ENCODE data around the gene LCAT. TPM values are rescaled to one million over a fixed set of nuclear protein-coding genes. Genes with fewer than 3 reads are reported as not detected.

The LCAT gene
- total and polyA plus RNA-seq, 9 of the 15 experiments (the other 6 are each of a cell fraction or from before 2014, with no cell fraction given): 0.46 to 21.0 (median 5.0) TPM

DNA sequence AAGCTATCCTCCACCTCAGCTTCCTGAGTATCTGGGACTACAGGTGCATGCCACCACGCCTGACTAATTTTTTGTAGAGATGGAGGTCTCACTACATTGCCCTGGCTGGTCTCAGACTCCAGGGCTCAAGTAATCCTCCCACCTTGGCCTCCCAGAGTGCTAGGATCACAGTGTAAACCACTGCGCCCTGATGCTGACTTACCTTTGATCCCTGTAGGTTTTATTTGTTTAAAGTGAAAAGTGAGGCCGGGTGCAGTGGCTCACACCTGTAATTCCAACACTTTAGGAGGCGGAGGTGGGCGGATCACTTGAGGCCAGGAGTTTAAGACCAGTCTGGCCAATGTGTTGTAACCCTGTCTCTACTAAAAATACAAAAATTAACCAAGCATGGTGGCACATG is 42.2 kb downstream of the LCAT start (continued):
- no peak for TF ChIP-seq SRSF1 (IDR thresholded peaks at IDR 0.05; ENCODE audit: low read depth, low read length)
- TF ChIP-seq MTF1 (CRISPR knock-in tag; IDR thresholded peaks at IDR 0.05; ENCODE audit: borderline replicate concordance): no peak
- TF ChIP-seq ZNF3 (CRISPR knock-in tag; IDR thresholded peaks at IDR 0.05): no peak

DNA sequence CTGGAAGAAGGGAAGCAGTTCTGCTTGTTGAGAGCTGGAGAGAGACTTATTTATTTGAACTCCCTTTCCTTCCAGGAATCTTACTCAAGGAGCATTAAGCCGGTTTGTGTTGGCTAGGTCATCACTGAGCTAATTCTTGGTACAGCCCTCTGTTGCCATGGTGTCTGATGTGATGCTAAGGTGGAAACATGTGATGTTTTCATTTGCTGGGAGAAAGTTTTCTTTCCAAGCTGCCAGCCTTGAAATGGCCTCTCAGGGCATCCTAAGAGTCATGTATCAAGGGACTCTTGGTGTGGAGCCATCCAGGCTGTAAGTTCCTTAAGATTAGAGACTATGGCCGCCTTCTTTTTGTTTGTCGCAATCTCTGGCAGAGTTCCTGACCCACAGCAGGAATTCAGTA is 46.7 kb downstream of the LCAT start:
- H3K27ac ChIP-seq (ENCODE audit: extremely low read depth, low read depth, low read length): no peak overlapping the region
- peaks cover 5 to 16% of the 10 kb centered on the region in 2 experiments; a peak in 3 of 5 replicates for H3K4me1 ChIP-seq (replicated peaks in 1 of 2; ENCODE audit: control insufficient read depth in 2 of 2, insufficient read depth in 2 of 2, low read length in 2 of 2)
- ATAC-seq: no peak
- BruUV-seq (replicated peaks): no TSS peak
- H3K79me2 ChIP-seq (ENCODE audit: control insufficient read depth, insufficient read depth, low read length): peaks cover 63% of the 10 kb centered on the region
- DNase-seq (ENCODE audit: extremely low read depth in 1 of 4, low spot score in 3 of 4): no peak
- H3K9ac ChIP-seq (ENCODE audit: insufficient read depth in 1 of 2, low read depth in 2 of 2, low read length in 2 of 2): no peak overlapping the region
- peaks cover 7% of the 10 kb centered on the region; the same call in 1 of the 2 replicates for H4K20me1 ChIP-seq (replicated peaks; ENCODE audit: control insufficient read depth, insufficient read depth, low read length)
- no peak overlapping the region for H3K4me3 ChIP-seq
- no peaks in the 10 kb centered on the region for H3K27me3 ChIP-seq (ENCODE audit: control insufficient read depth in 2 of 2, insufficient read depth in 2 of 2, low read length in 2 of 2)
- no peak for FAIRE-seq
- 74% methylated on average over 3 of the region's 3 CpGs for WGBS (ENCODE audit: insufficient coverage, low coverage, missing lambda C conversion rate)
- 0 out of 3 replicates have a peak, but pooled peaks cover 3% of the 10 kb centered on the region for H3K36me3 ChIP-seq (ENCODE audit: control insufficient read depth, insufficient read depth, low read length)
- POLR2A ChIA-PET: interaction anchor here (0.6 to 2.1 kb wide), 5 partner anchors 11 to 237 kb away, joined by 3 to 13 read pairs (median 4); partner anchors contain the start of gene ACD
- CTCF ChIA-PET (ENCODE audit: low intra/inter-chr PET ratio): interaction anchor here (0.6 kb wide), 1 partner anchor 432 kb away, joined by 3 read pairs; no protein-coding TSS in a partner anchor
- no peak for TF ChIP-seq TCF7L2 (IDR thresholded peaks at IDR 0.05; ENCODE audit: low read depth, low read length)
- TF ChIP-seq XRCC5 (IDR thresholded peaks at IDR 0.05; ENCODE audit: low read depth, low read length): no peak
- TF ChIP-seq, protein P1, sequence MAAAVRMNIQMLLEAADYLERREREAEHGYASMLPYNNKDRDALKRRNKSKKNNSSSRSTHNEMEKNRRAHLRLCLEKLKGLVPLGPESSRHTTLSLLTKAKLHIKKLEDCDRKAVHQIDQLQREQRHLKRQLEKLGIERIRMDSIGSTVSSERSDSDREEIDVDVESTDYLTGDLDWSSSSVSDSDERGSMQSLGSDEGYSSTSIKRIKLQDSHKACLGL (CRISPR knock-in tag; IDR thresholded peaks at IDR 0.05; ENCODE audit: borderline replicate concordance, poor library complexity, severe bottlenecking): no peak
- TF ChIP-seq EP400 (IDR thresholded peaks at IDR 0.05): no peak
- no peak for TF ChIP-seq MYBL2 (IDR thresholded peaks at IDR 0.05; ENCODE audit: low read depth)
- no peak for TF ChIP-seq MYBL2 (CRISPR knock-in tag; IDR thresholded peaks at IDR 0.05; ENCODE audit: borderline replicate concordance)
- H3K9me3 ChIP-seq (replicated peaks; ENCODE audit: control insufficient read depth, insufficient read depth, low read depth, low read length): no peaks in the 10 kb centered on the region
- no peaks in the 10 kb centered on the region for H3K9me1 ChIP-seq (ENCODE audit: control insufficient read depth, insufficient read depth, low read length)
- in situ Hi-C loops (cut with MboI) (no loop called here), intact Hi-C loops (cut with micrococcal nuclease) (no loop called here)
- H2AFZ ChIP-seq (ENCODE audit: low read depth, low read length): no peak overlapping the region
- H3K4me2 ChIP-seq (ENCODE audit: insufficient read depth, low read length): no peak overlapping the region
